Suppressor macrophage treated with lipopolysaccharide for 1 hour (primary cell): ENCODE results near the gene PCK2.
A peak's percentile ranks its signal among the peaks of the same experiment; 100 is the strongest.

ENCODE experiments used
- DNase-seq, 3 donors: peaks; one replicate each; pipeline ENCODE4 v3.0.0-alpha.2; 2020 to 2022

PCK2 gene

GRCh38 chr14:24139272-24139934 is 45.3 kb downstream of the PCK2 start:
- DNase-seq: no peak

GRCh38 chr14:24141097-24141880 is 47.2 kb downstream of the PCK2 start, which contains the start of gene EMC9:
Gene EMC9 (minus strand): TSS chr14:24141591. CDS start chr14:24141304, 287 bp downstream.
- DNase-seq: peak; percentile 100

GRCh38 chr14:24143511-24143910 is 49.4 kb downstream of the PCK2 start:
- peak in 2 of 3 donors; percentile 47 to 55 for DNase-seq

GRCh38 chr14:24144451-24144850 is 50.3 kb downstream of the PCK2 start:
- DNase-seq: no peak

- DNase-seq: no peak
Measured at GRCh38 chr14:24145219-24145618, 51.1 kb downstream of the PCK2 start.

DNA sequence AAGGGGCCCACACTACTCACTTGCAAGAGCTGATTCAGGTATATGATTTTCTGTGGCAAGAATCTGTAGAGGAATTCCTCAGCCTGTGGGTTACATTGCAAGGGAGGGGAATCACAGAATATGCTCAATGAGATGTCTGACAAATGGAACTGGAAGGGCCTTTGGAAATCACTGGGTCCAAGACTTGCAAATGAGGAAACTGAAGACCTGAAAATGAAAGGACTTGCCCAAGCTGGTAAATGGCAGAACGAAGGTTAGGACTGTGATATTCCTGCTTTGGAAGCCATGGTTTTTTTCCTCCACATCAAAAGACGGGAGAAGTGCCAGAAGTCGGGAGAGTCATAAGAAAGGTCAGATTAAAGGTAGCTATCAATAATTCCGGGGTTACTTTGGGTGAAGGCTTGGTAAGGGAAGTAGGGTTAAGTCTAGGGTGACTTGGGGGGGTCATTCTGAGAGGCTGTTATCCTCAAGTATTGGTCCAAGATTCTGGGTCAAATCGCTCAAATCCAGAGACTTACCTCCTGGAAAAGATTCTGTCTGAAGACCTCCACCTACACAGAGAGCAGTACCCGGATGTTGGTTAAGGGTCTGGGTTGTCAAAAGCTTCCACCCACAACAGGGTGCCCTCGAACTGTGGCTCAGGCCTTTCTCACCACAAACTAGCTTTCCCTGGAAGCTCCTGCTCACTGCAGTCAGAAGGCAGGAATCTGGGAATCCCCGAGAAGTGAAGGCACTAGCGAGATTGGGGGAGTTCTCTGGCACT is 51.8 kb downstream of the PCK2 start:
- DNase-seq: peak; percentile 72 to 87 (median 76)

DNA sequence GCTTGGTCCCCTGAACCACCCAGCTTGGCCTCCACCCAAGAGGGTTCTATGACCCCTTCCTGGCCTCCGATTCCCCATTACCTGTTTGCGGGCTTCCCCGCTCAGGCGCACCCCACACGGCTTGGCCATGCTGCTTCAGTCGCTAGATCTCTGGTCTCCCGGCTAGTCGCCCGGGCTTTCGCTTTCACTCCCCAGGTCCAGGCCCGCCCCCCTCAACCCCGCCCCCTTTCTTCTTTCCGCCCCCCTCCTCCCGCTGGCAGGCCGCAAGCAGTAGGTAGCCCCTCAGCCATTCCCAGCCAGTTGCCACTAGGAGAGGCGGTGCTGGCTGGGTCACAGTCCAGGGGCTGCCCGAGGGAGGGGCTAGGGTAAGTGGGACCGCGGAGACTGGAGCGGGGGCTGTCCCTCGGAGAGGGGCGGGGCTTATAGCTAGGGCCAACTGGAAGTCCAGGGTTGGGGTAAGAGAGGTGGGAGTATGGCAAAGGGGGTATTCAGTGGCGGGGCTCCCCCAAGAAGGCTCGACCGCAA is 52.4 kb downstream of the PCK2 start, which contains the start of gene PSME2:
Gene PSME2, minus strand, starts transcription at position 158 of the 525 bp plus-strand sequence. Its CDS starts 29 bp downstream, at position 129.
- DNase-seq: peak; percentile 96 to 98 (median 97)

DNA sequence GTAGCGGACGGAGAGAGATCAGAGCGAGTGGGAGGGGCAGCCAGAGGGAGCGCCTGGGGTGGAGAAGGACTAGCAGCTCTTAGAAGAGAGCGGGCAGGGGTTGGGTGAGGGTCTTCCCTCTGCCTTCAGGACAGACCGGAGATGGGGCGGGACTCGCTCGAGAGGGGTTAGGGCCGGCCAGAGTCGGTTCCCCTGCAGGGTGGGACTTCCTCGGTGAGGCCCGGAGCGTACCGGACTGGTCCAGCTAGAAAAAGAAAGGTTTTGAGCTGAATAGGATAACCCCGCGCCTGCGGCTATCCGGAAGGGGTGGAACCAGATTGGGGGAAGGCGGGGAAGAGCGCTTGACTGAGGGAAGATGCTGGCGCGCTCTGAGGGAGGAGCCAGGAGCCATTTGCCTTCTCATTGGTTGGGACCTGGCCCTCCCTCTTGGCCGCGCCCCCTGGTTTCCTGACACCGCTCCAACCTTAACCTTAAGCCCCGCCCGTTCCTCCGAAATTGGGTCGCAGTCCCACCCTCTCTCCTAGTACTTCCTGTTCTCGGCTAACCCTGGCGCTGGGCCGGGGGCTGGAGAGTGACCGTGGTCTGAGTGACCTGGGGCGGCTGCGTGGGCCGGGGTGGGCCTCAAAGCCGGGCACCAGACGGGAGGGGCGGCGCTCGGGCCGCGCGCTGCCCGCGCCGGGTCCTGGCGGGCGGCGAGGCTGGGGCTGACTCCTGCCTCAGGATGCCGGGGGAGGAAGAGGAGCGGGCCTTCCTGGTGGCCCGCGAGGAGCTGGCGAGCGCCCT is 53.1 kb downstream of the PCK2 start, which contains the start of gene RNF31:
Gene RNF31, plus strand, starts transcription at position 521 of the 783 bp plus-strand sequence. Its CDS starts 201 bp downstream, at position 722.
- peak; percentile 99 for DNase-seq

- no peak for DNase-seq
Measured at GRCh38 chr14:24147761-24148428, 53.8 kb downstream of the PCK2 start.

GRCh38 chr14:24149302-24149969 is 55.3 kb downstream of the PCK2 start:
- DNase-seq: no peak

DNA sequence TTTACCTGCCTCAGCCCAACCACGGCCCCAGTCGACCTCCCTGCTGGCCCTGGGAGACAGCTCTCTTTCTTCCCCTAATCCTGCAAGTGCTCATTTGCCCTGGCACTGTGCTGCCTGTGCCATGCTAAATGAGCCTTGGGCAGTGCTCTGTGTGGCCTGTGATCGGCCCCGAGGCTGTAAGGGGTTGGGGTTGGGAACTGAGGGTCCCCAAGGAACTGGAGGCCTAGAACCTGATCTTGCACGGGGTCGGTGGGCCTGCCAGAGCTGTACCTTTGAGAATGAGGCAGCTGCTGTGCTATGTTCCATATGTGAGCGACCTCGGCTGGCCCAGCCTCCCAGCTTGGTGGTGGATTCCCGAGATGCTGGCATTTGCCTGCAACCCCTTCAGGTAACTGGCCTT is 56.0 kb downstream of the PCK2 start:
- DNase-seq: no peak

GRCh38 chr14:24150567-24150966 is 56.5 kb downstream of the PCK2 start:
- DNase-seq: no peak

DNA sequence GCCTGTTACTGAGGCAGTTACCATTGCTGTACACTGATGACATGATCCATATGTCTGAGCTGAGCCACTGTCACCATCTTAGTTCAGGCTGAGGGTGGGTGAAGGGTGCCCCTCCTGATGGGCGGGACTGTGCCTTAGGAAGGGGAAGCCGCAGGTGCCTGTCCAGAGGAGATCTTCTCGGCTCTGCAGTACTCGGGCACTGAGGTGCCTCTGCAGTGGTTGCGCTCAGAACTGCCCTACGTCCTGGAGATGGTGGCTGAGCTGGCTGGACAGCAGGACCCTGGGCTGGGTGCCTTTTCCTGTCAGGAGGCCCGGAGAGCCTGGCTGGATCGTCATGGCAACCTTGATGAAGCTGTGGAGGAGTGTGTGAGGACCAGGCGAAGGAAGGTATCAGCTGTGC is 56.9 kb downstream of the PCK2 start:
- no peak for DNase-seq

DNA sequence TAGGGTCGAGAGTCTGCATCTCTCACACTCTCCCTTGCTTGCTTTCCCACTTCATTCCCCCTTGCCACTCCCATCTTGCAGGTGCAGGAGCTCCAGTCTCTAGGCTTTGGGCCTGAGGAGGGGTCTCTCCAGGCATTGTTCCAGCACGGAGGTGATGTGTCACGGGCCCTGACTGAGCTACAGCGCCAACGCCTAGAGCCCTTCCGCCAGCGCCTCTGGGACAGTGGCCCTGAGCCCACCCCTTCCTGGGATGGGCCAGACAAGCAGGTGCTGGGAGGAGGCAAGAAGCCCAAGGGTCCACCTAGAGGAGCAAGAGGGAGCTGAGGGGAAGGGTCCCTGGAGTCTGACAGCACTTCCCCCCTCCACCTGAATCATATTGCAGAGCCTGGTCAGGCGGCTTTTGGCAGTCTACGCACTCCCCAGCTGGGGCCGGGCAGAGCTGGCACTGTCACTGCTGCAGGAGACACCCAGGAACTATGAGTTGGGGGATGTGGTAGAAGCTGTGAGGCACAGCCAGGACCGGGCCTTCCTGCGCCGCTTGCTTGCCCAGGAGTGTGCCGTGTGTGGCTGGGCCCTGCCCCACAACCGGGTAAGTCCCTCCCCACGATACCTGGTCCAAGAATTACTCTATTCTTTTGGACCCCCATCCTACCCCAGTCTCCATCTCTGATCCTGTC is 57.4 kb downstream of the PCK2 start:
- no peak for DNase-seq
